ENCODE results near the gene EVA1C.

Gene EVA1C

GRCh38 chr21:32463367-32463766 lies 50.9 kb downstream of the EVA1C start:
- no peak for TF ChIP-seq CTCF (IDR thresholded peaks at IDR 0.05; ENCODE audit: unreplicated experiment in 3 of 3)
- Mint-ChIP-seq H3K9me3 (no peaks in the 10 kb centered on the region), H3K36me3 (ENCODE audit: low read depth) (no peaks in the 10 kb centered on the region), H3K27ac (no peak overlapping the region), H3K4me1 (no peaks in the 10 kb centered on the region), H3K27me3 (ENCODE audit: low read depth) (peaks cover 5% of the 10 kb centered on the region), H3K4me3 (no peak overlapping the region)

- Mint-ChIP-seq H3K27me3 (ENCODE audit: low read depth) (peaks cover 5% of the 10 kb centered on the region), H3K36me3 (ENCODE audit: low read depth) (no peaks in the 10 kb centered on the region), H3K27ac (no peak overlapping the region), H3K9me3 (no peaks in the 10 kb centered on the region), H3K4me3 (no peak overlapping the region), H3K4me1 (no peaks in the 10 kb centered on the region)
- TF ChIP-seq CTCF (IDR thresholded peaks at IDR 0.05; ENCODE audit: unreplicated experiment in 3 of 3): no peak
These were observed 51.4 kb downstream of the EVA1C start for GRCh38 chr21:32463889-32464300.

GRCh38 chr21:32467291-32467690 lies 54.8 kb downstream of the EVA1C start:
- Mint-ChIP-seq H3K27ac (no peak overlapping the region), H3K4me3 (no peak overlapping the region), H3K4me1 (no peaks in the 10 kb centered on the region), H3K36me3 (ENCODE audit: low read depth) (no peaks in the 10 kb centered on the region), H3K27me3 (ENCODE audit: low read depth) (peaks cover 8% of the 10 kb centered on the region), H3K9me3 (no peaks in the 10 kb centered on the region)
- TF ChIP-seq CTCF (IDR thresholded peaks at IDR 0.05; ENCODE audit: unreplicated experiment in 3 of 3): no peak

- Mint-ChIP-seq H3K27ac (no peak overlapping the region), H3K27me3 (ENCODE audit: low read depth) (peaks cover 8% of the 10 kb centered on the region), H3K4me3 (no peak overlapping the region), H3K9me3 (no peaks in the 10 kb centered on the region), H3K4me1 (no peaks in the 10 kb centered on the region), H3K36me3 (ENCODE audit: low read depth) (no peaks in the 10 kb centered on the region)
- no peak for TF ChIP-seq CTCF (IDR thresholded peaks at IDR 0.05; ENCODE audit: unreplicated experiment in 3 of 3)
These were observed 56.2 kb downstream of the EVA1C start for GRCh38 chr21:32468681-32469111.

- H3K27me3 Mint-ChIP-seq (ENCODE audit: low read depth): peaks cover 8% of the 10 kb centered on the region
- H3K4me3 Mint-ChIP-seq: no peak overlapping the region
- no peaks in the 10 kb centered on the region for H3K9me3 Mint-ChIP-seq
- H3K27ac Mint-ChIP-seq: no peak overlapping the region
- no peaks in the 10 kb centered on the region for H3K4me1 Mint-ChIP-seq
- no peaks in the 10 kb centered on the region for H3K36me3 Mint-ChIP-seq (ENCODE audit: low read depth)
- no peak for TF ChIP-seq CTCF (IDR thresholded peaks at IDR 0.05; ENCODE audit: unreplicated experiment in 3 of 3)
These were observed 57.1 kb downstream of the EVA1C start for GRCh38 chr21:32469628-32470027.

GRCh38 chr21:32470206-32470605 lies 57.7 kb downstream of the EVA1C start:
- H3K27me3 Mint-ChIP-seq (ENCODE audit: low read depth): peaks cover 5% of the 10 kb centered on the region
- H3K36me3 Mint-ChIP-seq (ENCODE audit: low read depth): no peaks in the 10 kb centered on the region
- H3K4me3 Mint-ChIP-seq: no peak overlapping the region
- TF ChIP-seq CTCF (IDR thresholded peaks at IDR 0.05; ENCODE audit: unreplicated experiment in 3 of 3): no peak
- no peak overlapping the region for H3K27ac Mint-ChIP-seq
- peaks cover 3% of the 10 kb centered on the region for H3K4me1 Mint-ChIP-seq
- no peaks in the 10 kb centered on the region for H3K9me3 Mint-ChIP-seq

All from nephron (organoid).